Measurements from ENCODE around the gene COQ8A.
A peak's percentile ranks its signal among the peaks of the same experiment; 100 is the strongest.
"Not testable (repeated sequence)": the region's sequence is repeated elsewhere in the genome, so short reads cannot be mapped to it uniquely, and the experiment has no call there.

The COQ8A gene

DNA sequence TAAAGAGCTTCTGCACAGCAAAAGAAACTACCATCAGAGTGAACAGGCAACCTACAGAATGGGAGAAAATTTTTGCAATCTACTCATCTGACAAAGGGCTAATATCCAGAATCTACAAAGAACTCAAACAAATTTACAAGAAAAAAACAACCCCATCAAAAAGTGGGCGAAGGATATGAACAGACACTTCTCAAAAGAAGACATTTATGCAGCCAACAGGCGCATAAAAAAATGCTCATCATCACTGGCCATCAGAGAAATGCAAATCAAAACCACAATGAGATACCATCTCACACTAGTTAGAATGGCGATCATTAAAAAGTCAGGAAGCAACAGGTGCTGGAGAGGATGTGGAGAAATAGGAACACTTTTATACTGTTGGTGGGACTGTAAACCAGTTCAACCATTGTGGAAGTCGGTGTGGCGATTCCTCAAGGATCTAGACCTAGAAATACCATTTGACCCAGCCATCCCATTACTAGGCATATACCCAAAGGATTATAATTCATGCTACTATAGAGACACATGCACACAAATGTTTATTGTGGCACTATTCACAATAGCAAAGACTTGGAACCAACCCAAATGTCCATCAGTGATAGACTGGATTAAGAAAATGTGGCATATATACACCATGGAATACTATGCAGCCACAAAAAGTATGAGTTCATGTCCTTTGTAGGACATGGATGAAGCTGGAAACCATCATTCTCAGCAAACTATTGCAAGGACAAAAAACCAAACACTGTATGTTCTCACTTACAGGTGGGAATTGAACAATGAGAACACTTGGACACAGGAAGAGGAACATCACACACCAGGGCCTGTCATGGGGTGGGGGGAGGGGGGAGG lies 10.6 kb upstream of the COQ8A start:
- not testable (repeated sequence) for DNase-seq

DNA sequence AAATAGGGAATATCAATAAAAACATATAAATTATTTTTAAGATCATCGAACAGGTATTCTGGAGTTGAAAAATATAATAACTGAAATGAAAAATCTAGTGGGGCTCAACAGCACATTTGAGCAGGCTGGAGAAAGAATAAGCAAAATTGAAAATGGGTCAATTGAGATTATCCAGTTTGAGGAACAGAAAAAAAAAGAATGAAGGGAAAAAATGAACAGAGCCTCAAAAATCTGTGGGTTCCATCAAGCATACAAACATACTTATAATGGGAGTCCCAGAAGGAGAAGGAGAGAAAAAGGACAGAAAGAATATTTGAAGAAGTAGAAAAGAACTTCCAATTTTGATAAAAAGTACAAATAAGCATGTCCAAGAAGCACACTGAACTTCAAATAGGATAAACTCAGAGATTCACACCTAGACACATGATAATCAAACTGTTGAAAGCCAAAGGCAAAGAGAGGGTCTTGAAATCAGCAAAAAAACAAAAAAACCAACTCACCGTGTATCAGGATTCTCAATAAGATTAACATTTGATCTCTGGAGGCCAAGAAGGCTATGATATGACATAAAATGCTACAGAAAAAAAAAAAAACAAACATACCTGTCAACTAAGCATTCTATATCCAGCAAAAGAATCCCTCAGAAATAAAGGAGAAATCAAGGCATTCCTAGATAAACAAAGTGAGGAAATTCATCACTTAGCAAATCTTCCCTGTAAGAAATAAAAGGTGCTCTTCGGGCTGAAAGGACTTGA lies 5.4 kb upstream of the COQ8A start:
- no peak for DNase-seq

DNA sequence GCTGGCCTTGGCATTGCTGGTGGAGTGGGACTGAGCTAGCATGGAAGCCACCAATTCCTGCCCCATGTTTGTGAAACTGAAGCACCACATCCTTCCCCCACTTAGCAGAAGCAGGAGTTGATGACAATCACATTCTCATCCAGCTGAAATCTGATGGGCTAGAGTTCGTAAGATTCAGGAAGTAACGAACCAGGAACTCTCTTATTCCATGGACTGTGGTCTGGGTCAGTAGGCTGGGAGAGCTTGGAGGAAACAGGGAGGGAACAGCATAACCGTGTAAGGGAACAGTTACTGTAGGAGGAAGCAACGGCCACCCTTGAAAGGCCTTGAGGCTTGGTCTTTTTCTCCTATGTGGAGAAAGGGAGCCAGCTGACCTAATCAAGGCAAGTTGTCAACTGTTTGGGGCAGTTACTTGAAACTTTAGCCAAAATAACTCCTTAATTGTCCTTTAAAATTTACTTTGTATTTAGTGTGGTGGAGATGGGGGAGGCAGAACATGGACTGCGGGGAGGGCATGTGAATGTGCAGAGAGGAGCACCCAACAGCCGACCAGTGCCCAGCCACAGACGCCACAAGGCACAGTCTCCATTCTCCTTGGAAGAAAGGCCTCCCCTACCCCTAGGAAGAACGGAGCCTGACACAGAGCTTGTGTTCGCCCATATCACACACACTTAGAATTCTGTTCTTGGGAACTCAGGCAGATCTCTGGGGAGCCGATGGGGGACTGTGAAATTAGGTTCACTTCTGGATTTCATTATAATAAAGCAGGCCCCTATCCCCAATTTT lies 2.0 kb upstream of the COQ8A start:
- DNase-seq = no peak

DNA sequence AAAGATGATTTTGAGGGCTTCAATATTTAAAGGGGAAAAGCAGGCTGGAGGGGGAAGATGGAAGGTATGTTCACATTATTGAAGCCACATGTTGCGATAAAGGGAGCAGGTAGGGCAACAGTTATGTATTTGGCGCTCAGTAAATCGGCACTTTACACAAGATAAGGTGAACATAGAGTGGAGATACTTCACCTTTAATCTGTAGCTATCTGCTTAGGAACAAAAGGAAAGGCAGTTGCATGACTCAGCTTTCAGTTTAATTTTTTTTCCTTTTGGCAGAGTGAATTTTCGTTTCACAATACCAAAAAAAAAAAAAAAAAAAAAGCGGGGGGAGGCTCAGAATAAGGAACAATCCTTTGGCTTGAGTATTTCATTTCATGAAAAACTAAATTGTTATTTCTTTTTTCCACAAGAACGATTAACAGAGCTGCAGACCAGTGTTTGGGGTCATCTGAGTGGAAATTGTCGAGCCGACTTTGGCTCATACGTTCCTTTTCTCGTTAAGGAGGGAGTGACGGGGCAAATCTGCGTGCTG lies 1.1 kb upstream of the COQ8A start:
- no peak for DNase-seq

DNA sequence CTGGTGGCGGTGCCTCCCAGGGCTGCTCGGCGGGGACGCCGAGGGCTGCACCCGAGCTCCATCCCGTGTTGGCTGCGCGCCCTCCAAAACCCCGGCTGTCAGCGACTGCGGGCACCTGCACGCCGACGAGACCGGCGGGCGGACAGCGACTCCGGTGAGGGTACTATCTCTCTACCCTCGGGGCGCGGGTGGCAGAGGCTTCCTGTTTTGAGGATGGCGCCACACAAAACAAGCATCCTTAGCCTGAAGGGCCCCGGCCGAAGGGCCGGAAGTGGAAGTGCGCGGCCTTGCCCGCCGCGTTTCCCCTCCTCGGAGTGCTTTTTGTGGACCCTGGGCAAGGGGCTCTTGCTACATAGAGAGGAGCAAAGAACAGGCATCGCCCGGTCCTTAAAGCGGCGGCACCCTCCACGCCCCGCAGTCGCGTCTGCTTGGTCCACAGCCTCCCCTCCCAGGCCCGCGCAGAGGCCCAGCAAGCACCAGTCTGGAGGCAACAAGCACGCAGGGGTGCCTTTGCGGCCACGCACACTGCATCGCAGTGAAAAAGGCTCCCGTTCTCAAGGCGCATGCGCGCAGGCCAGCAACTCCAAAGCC lies 561 bp upstream of the COQ8A start:
- peak; percentile 52 for DNase-seq

DNA sequence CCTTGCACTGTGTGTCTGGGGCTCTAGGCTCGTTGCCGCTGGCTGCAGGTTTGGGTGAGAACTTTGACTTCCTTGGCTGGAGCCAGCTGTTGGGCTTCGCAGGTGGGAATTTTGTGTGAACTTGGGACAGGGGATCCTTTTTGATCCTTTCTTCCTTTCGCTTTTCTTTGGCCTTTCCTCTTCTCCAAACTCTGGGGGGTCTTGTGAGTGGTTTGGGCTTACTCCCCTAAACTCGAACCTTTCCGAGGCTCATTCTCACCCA lies 643 bp downstream of the COQ8A start:
- no peak for DNase-seq

DNA sequence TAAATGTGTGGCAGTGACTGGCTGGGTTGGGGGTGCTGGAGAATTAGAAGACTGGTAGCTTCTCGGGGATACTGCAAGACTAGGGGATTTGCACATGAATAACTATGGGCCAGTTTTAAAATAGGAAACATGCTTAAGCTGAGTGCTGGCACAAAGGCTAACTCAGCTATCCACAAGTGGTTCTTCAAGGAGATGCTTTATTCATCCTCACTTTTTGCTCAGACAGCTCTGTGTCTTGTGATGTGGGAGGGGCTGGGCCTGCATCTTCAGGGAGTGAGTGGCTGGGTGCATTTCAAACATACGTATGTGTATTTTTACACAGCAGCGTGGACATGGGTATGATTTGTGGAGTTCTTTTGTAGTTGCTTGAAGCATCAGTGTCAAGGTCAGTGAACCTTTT lies 2.3 kb downstream of the COQ8A start:
- DNase-seq = no peak

DNA sequence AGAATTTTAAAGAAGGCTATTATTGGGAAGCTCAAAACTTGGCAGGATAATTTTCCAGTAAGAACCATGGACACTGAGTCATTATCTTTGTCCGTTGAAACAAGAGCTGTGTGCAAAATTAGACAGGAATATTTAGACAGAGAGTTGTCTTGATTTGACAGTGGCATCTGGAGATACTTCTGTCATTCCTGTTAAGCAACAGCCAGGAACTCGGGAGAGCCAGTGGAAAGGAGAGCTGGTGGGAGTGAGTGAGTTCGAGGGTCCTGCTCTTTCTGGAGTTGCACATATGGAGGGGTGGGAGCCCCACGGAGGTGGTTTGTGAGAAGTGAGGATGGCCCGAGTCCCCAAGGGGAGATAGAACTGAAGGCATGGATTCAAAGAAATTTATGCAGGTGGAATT lies 3.1 kb downstream of the COQ8A start:
- DNase-seq = no peak

DNA sequence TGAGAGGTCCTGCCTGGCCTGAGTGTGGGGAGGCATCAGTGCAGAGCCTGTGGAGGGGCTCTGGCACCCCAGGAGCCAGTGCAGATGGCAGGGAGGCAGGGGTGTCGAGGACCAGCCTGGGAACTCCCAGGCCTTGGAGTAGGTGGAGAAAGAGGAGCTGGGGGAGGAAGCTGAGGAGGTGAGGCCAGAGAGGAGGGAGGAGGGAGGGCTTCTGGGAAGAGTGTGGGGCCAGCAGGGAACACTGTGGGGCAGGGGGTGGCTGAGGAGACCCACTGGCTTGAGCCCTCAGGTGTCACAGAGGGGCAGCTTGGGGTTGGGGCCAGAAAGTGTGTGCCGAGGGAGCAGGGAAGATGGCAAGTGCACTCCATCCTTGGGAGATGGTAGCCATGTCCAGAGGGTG lies 3.8 kb downstream of the COQ8A start:
- no peak for DNase-seq

DNA sequence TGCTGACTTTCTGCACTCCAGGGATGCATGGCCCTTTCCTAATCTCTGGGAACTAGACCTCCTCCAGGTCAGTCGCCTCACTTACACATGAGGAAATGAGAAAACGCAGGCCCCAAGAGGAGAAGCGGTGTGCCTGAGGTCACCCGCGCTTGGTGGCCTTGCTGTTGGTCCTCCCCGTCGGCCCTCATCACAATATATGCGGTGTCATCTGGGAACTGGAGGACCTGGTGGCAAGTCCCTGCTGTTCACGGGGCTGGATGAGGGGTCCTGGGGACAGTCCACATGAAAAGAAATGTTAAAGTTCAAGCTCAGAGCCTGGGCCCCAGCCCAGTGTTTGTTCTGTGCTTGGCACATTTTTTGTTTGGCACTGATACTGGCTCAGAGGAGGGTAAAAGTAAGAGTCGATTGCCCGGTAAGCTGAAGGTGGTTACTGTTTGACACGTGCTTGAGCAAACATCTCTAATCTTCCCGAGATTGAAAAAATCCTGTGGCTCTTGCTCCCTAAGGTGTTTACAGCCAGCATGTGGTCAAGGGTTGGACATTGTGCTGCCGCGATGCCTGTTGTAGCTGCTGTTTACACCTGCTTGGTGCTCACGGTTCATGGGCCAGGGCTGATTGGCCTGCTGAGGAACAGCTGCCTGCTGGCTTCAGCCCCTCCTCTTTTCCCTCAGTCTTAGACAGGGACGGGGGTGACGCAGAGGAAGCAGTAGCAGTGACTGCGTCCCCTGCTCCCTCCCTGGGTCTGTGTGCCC lies 5.2 kb downstream of the COQ8A start:
- no peak for DNase-seq

DNA sequence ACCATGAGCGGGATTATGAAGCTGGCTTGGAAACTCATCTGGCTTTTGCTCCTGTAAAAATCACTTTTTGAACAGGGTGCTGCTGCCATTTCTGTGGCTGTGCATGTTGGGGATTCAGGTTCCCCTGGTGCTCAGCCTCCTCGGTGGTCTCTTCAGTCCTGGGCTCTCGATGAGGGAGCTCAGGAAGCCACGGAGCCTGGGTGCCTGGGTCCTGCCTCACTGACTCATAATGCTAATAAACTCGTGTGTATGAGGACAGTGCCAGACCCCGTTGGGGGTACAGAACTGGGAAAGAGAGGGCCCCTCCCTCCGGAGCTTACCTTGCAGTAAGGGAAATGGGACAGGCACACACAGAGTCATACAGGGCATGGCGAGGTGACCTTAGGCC lies 5.8 kb downstream of the COQ8A start:
- no peak for DNase-seq

DNA sequence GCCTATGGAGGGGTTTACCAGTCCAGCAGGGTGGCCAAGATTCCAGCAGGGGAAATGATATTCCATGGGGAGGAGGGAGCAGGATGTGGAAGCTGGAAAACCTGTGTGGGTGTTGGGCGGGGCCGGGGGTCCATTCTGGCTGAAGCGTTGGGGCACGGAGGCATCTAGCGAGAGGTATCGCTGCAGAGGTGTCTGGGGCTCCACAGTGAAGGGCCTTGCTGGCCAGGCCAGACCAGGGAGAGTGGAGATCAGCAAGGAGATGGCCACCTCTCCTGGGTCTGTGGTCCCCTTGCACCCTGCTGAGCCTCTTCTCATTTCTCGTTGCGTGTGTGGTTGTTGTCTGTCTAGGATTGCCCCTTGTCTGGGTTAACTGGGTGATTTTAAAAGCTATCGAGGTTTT lies 6.2 kb downstream of the COQ8A start:
- no peak for DNase-seq

DNA sequence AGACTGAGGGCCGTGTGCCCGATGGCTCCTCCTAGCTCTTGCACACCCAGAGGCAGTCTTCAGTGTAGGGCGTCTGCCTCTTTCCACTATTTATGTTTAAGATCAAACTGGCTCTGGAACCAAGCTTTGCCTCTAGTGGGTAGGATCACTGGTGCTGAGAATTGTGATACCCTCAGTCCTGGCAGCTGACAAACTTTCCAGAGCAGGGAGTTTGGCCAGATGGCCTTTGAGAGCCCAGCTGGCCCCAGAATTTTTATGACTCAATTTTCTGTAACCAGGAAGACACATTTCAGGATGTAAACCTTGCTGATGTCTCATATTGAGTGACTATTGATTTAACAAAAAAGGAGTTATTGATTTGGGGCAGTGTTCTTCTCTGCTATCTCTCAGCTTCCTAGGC lies 6.7 kb downstream of the COQ8A start:
- DNase-seq = no peak

DNA sequence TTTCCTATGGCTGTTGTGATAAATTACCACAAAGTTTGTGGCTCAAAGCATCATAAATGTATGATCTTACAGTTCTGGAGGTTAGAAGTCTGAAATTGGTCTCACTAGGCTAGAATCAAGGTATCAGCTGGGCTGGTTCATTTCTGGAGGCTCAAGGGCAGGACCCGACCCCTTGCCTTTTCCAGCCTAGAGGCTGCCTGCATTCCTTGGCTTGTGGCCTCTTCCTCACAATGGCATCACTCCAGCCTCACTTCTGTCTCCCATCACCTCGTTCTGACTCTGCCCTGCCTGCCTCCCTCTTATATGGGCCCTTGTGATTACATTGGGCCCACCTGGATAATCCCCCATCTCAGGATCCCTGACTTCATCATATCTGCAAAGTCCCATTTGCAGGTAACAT lies 8.0 kb downstream of the COQ8A start:
- no peak for DNase-seq

DNA sequence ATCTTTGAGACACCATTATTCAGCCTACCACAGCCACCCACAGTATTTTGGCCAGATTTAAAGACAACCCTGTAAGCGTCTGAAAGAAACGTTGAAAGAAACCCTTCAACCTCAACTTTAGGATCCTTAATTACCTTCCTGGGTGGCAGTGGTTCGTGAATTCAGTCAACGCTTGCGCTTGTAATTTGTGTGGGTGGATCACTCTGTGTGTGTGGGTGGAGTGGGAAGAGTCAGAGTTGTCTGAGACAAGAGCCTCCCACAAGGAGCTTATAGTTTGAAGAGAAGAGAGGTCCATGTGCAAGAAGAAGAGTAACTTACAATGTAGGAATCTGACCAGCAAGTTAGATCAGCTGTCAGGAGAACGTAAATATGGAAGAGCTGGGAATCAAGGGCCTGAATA lies 8.4 kb downstream of the COQ8A start:
- no peak for DNase-seq

DNA sequence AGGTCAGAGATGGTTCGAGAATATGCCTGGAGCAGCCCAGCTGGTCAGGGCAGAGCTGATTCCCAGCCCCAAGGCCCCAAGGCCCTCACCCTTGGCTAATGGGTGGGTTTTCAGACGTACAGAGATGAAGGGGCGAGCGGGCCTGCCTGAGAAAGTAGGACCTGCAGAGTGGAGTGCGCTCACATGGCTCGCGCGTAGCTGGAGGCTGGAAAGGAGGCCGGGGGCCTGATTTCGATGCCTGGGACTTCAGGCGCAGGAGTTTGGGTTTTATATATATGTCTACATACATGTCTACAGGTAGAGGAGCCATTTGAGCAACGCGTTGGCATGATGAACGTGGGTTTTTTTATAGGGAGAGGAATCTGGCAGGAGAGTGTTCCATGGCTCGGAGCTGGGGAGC lies 8.9 kb downstream of the COQ8A start:
- no peak for DNase-seq

DNA sequence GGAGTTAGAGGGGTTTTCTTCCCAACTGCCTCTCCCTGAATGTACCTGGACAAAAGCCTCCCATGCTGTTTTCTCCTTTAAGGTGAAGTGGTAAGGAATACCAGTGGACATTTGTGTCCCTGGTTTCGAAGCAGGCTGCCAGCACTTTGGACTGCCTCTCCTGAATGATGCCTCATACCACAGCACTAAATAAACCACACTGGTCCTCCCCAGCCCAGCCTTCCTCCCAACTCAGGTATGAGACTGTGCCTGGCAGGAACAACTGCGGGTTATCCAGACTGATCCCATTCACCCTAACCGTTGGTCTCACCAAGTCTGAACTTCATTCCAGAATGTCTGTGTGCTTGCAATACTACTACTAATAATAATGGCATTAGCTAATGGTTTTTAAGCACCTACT lies 9.3 kb downstream of the COQ8A start:
- DNase-seq = no peak

DNA sequence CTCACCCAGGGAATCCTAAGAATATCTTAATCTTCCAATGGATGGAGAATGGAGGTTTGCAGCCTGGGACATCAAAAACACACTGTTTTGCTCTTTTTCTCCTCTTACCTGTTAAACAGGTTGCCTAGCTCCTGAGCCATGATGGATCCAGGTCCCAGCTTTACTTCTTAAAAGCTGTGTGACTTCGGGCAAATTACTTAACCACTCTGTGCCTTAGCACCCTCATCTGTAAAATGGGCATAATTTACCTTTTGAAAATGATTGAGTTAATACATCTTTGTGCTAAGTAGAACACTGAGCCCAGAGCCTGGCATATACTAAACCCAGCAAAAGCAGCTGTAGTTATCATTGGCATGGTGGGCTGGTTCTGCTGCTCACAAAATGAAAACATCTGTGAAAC lies 10.2 kb downstream of the COQ8A start:
- DNase-seq = no peak

DNA sequence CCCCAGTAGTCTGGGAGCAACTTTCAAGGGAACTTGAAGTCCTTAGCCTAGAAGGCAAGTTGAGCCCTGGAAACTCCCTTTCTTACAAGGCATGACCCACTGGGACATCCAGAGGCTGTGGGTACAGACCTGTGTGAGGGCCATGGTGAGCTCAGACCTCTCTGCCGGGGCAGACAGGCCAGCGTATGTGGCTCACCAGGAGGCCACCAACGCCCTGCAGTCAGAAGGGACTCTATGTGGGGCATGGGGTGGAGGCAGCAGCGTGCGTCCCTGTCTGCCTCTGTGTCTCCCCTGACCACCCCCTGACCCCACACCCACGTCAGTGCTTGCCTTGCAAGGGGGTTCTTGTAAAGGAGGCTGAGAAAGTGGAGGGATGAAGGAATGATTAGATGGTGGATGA lies 10.8 kb downstream of the COQ8A start:
- DNase-seq = no peak

DNA sequence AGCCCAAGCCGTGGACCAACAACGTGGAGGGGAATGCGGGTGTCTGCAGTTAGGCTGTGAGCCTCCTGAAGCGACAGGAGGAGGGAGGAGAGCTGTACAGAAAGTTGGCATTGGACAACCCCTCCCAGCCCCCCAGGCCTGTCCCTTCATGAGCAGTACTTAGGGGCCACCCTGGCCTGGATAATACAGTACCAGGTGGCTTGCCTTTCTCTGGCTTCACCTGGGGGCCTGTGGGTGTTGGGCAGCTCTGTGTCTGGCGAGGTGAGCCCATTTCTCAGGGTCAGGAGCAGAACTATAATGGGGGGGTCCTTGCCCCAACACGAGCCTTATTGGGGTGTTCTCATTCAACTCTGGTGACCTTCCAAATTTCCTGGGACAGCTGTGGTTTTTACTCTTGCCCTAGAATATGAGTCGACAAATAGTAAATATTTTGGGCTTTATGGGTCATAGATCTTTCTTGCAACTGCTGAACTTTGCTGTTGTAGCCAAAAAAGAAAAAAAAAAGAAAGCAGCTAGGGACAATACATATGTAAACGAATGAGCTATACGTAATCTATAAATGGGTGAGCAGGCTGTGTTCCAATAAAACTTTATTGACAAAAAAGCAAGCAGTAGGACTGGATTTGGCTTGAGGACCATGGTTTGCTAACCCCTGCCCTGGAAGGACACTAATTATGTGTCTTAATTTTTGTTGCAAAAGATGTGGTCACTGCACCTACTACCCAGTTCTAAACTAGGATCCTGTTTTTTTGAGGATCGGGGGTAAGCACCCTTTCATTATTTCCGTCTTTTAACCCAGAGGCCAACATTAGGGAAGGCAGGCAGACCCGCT lies 11.4 kb downstream of the COQ8A start:
- DNase-seq = no peak

DNA sequence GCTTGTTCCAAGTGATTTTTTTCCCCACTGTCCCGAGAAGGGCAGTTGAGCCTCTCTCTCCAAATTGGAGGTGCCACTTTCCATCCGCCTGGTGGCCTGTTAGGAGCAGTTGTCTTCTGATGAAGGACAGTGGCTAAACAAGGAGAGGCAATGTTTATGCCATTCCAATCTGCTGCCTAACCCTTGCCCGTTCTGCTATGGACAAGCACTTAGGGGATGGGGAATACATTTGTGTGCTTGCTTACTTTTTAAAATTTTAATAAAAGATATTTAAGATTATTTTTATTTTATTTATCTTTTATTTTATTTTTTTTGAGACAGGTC lies 12.0 kb downstream of the COQ8A start:
- no peak for DNase-seq
